H1 (cell line): Measurements from ENCODE around the gene ALDH1A2. TPM values are rescaled to one million over a fixed set of nuclear protein-coding genes. Genes with fewer than 3 reads are reported as not detected.

Experiments used
- CHD7 ChIP-seq: fragments of 300-600 bp; sonication (generic); IDR thresholded peaks from 2 replicates; pipeline ENCODE4 v1.7.1; 2012; ENCODE audit warnings: low read length, moderate library complexity, mild to moderate bottlenecking, inconsistent platforms; ENCODE audit not compliant: insufficient replicate concordance
- CTCF ChIP-seq, 3 experiments: IDR thresholded peaks; 1 replicate in 2 of 3; 2 replicates in 1 of 3; pipeline versions ENCODE4 v1.5.1 to v1.6.1; 2011; ENCODE audit warnings: low read length in 3 of 3, mild to moderate bottlenecking in 3 of 3, inconsistent platforms in 2 of 3, low read depth in 1 of 3, moderate library complexity in 1 of 3; ENCODE audit not compliant: insufficient read depth in 1 of 3; ENCODE audit errors: control extremely low read depth in 1 of 3
- EZH2 ChIP-seq: fragments of 200-600 bp; sonication (generic); IDR thresholded peaks from 2 replicates; pipeline ENCODE4 v1.7.1; 2012; ENCODE audit warnings: low read depth, mild to moderate bottlenecking, moderate library complexity, low read length, inconsistent platforms; ENCODE audit not compliant: severe bottlenecking
- HDAC2 ChIP-seq, 2 experiments: fragments of 300-600 bp in 1 of 2; sonication (generic) in 1 of 2; IDR thresholded peaks; 2 replicates each; pipeline ENCODE4 v1.6.1; 2011 to 2012; ENCODE audit warnings: low read depth in 2 of 2, low read length in 2 of 2, mild to moderate bottlenecking in 2 of 2, moderate library complexity in 2 of 2, borderline replicate concordance in 1 of 2, inconsistent platforms in 1 of 2
- JUND ChIP-seq: IDR thresholded peaks from 2 replicates; pipeline ENCODE4 v1.6.1; 2011; ENCODE audit warnings: mild to moderate bottlenecking, improper control_type of control experiment, low read length
- polyA plus RNA-seq, 7 experiments: library from polyadenylated mRNA; depleted of rRNA in 3 of 7; stranded (reverse) in 5 of 7; unstranded in 2 of 7; fragments of >200 nt in 5 of 7; fragments of 200-250 nt in 2 of 7; gene quantifications; 1 replicate in 5 of 7; 2 replicates in 1 of 7; 4 replicates in 1 of 7; pipeline versions ENCODE4 v1.2.1 to v1.2.3, GENCODE V29; 2011 to 2013; ENCODE audit warnings: missing spikeins in 2 of 7, mixed read lengths in 2 of 7
- total RNA-seq: library from RNA; stranded (reverse); fragmentation: NEBNext Ultra II Directional; extraction: Animal tissue kit (Norgen Biotek cat#: 25700); gene quantifications from 2 replicates; pipeline ENCODE4 v1.2.1, GENCODE V29; 2021

Gene ALDH1A2
- total and polyA plus RNA-seq, 2 of the 8 experiments (the other 6 are each of a cell fraction or from before 2014, with no cell fraction given): 0.06 to 0.24 TPM

DNA sequence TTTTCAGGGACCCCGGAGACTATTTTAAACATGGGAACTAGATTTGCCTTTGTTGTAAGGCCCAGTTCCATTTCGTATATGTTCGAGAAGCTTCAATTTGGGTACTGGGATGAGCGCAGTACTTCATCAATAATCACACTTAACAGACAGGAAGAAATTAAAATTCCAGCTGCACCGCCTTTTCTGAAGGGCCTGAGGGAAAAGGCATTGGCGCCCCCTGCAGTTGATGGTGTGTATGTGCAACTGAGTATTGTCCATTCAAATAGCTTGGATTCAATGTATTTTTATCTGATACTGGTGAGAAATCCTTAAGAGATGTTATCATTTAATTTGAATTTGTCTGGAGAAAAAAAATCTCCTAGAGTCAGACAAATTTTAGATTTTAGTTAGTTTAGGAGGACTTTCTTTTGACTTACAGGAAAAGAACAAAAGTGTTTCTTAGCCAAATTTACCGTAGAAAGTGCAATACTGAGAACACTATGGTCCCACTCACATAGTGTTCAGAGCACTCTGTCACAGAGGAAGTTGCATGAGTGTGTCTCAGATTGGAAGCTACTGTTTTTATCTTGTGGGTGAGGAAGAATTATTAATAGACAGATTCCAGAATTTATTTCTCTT, 5.4 kb upstream of the ALDH1A2 start (continued):
- TF ChIP-seq CHD7: no peak
- TF ChIP-seq HDAC2 (IDR thresholded peaks at IDR 0.05; ENCODE audit: borderline replicate concordance in 1 of 2, low read depth in 2 of 2, low read length in 2 of 2): no peak
- TF ChIP-seq EZH2: no peak
- TF ChIP-seq JUND: no peak
- peak; percentile 69 to 87 (median 78) for TF ChIP-seq CTCF (IDR thresholded peaks at IDR 0.05; ENCODE audit: control extremely low read depth in 1 of 3, insufficient read depth in 1 of 3, low read depth in 1 of 3, low read length in 3 of 3)
